HepG2 (cell line): Measurements from ENCODE around the gene ZXDC. TPM values are rescaled to one million over a fixed set of nuclear protein-coding genes. Genes with fewer than 3 reads are reported as not detected.

Source experiments
- ATAC-seq: fragments of 200-7000 bp; cut with Tn5 transposase; 3 replicates; pipeline ENCODE4 v1.9.1; 2020; ENCODE audit warnings: mild to moderate bottlenecking, moderate library complexity
- BruUV-seq: library from RNA; stranded (reverse); fragments of 400-500 nt; replicated peaks from 2 replicates; lab custom pipeline; 2021; lab: Mats Ljungman, UMichigan
- CTCF ChIA-PET: fragments of 300-600 bp; formaldehyde crosslinking; extraction: SDS; loops from one replicate; lab custom pipeline; 2021; ENCODE audit warnings: low total read pairs, inconsistent platforms, low intra/inter-chr PET ratio; lab: Yijun Ruan, JAX
- POLR2A ChIA-PET: fragments of 350-600 bp; sonication (Branson Sonifier 250); formaldehyde crosslinking; loops from one replicate; lab custom pipeline; 2020; ENCODE audit warnings: antibody characterized with exemption, inconsistent platforms; lab: Yijun Ruan, JAX
- DNase-seq: peaks from one replicate; pipeline ENCODE4 v3.0.0-alpha.2; 2015; ENCODE audit warnings: low spot score
- FAIRE-seq: peaks from 3 replicates; lab custom pipeline; 2011; peaks lifted over from hg19 to GRCh38; lab: Jason Lieb, UNC
- H2AFZ ChIP-seq: one replicate; pipeline ENCODE4 v1.6.1; 2011; ENCODE audit warnings: low read length, inconsistent platforms
- H3K27ac ChIP-seq: fragments of 300-600 bp; 3 replicates; pipeline ENCODE4 v1.8.0; 2011; ENCODE audit warnings: mixed run types, mild to moderate bottlenecking, mixed read lengths, low read length, inconsistent platforms; ENCODE audit not compliant: insufficient read depth; ENCODE audit errors: extremely low read length
- H3K27me3 ChIP-seq, 2 experiments: fragments of 200-600 bp in 1 of 2; 2 replicates in 1 of 2; 3 replicates in 1 of 2; pipeline versions ENCODE4 v1.6.0 to v1.8.0; 2011; ENCODE audit warnings: low read length in 2 of 2, mild to moderate bottlenecking in 2 of 2, moderate library complexity in 2 of 2, inconsistent platforms in 1 of 2; ENCODE audit not compliant: insufficient read depth in 2 of 2, control insufficient read depth in 1 of 2
- H3K36me3 ChIP-seq, 2 experiments: fragments of 200-600 bp in 1 of 2; replicated peaks in 1 of 2; 2 replicates in 1 of 2; 3 replicates in 1 of 2; pipeline versions ENCODE4 v1.5.1 to v1.8.0; 2011; ENCODE audit warnings: low read length in 2 of 2, inconsistent platforms in 1 of 2; ENCODE audit not compliant: insufficient read depth in 2 of 2, control insufficient read depth in 1 of 2
- H3K4me1 ChIP-seq: 2 replicates; pipeline ENCODE4 v1.5.1; 2012; ENCODE audit warnings: low read length, inconsistent platforms; ENCODE audit not compliant: insufficient read depth
- H3K4me2 ChIP-seq: 2 replicates; pipeline ENCODE4 v1.6.0; 2011; ENCODE audit warnings: low read depth, low read length, inconsistent platforms
- H3K4me3 ChIP-seq, 3 experiments: fragments of 200-600 bp in 1 of 3; sonication (generic), shearing (Covaris generic) in 1 of 3; replicated peaks in 1 of 3; 2 replicates each; pipeline ENCODE4 v1.5.1; 2011 to 2016; ENCODE audit warnings: low read length in 3 of 3, inconsistent platforms in 2 of 3, low read depth in 2 of 3, mild to moderate bottlenecking in 2 of 3, control low read depth in 1 of 3, mixed read lengths in 1 of 3; ENCODE audit not compliant: insufficient read depth in 1 of 3
- H3K79me2 ChIP-seq: one replicate; pipeline ENCODE4 v1.6.1; 2011; ENCODE audit warnings: low read length, inconsistent platforms; ENCODE audit not compliant: insufficient read depth
- H3K9ac ChIP-seq: 2 replicates; pipeline ENCODE4 v1.6.0; 2011; ENCODE audit warnings: mild to moderate bottlenecking, low read depth, low read length, inconsistent platforms; ENCODE audit not compliant: insufficient read depth
- H3K9me3 ChIP-seq: 2 replicates; pipeline ENCODE4 v1.5.1; 2012; ENCODE audit warnings: mild to moderate bottlenecking, low read length
- H4K20me1 ChIP-seq: 2 replicates; pipeline ENCODE4 v1.6.0; 2011; ENCODE audit warnings: inconsistent platforms, mild to moderate bottlenecking, low read length, moderate library complexity; ENCODE audit not compliant: insufficient read depth
- AGO2 ChIP-seq: fragments of 200-400 bp; formaldehyde crosslinking; optimal IDR thresholded peaks from 2 replicates; pipeline ENCODE3; 2017; ENCODE audit warnings: mild to moderate bottlenecking, low read depth, low read length, moderate library complexity
- RBM22 ChIP-seq: fragments of 200-400 bp; formaldehyde crosslinking; optimal IDR thresholded peaks from 2 replicates; pipeline ENCODE3; 2017; ENCODE audit warnings: mild to moderate bottlenecking, low read length, moderate library complexity
- YY1 ChIP-seq: IDR thresholded peaks from 2 replicates; pipeline ENCODE4 v1.6.1; 2011; ENCODE audit warnings: low read length, low read depth, moderate library complexity, mild to moderate bottlenecking; ENCODE audit not compliant: insufficient read depth, insufficient replicate concordance
- ZNF18 ChIP-seq: sonication (generic); formaldehyde crosslinking; IDR thresholded peaks from 2 replicates; pipeline ENCODE4 v1.8.0; 2022; ENCODE audit warnings: mild to moderate bottlenecking, missing genetic modification reagents; ENCODE audit not compliant: insufficient replicate concordance
- ZNF232 ChIP-seq: sonication (generic); formaldehyde crosslinking; IDR thresholded peaks from 2 replicates; pipeline ENCODE4 v1.4.0; 2020; ENCODE audit warnings: missing genetic modification reagents, borderline replicate concordance
- WGBS: methylation state at CpG from one replicate; pipeline ENCODE4 v1.1.6; 2017; ENCODE audit warnings: low lambda C conversion rate; 5-methylcytosine and 5-hydroxymethylcytosine counted together
- in situ Hi-C: cut with HindIII; loops from 2 replicates; pipeline ENCODE4 v1.10.0; 2017; ENCODE audit warnings: low pct_unique_long_range_greater_than_20kb; ENCODE audit not compliant: extremely low pct_ligation_motif_present
- intact Hi-C: fragments of 100-400 bp; cut with micrococcal nuclease; formaldehyde crosslinking; loops from one replicate; pipeline ENCODE4 v1.10.0; 2022; ENCODE audit not compliant: unreplicated experiment
- polyA plus RNA-seq, 8 experiments: library from polyadenylated mRNA; depleted of rRNA in 3 of 8; stranded (reverse) in 7 of 8; unstranded in 1 of 8; fragments of >200 nt; fragmentation: Illumina TruSeq in 4 of 8; extraction: Trizol in 4 of 8; gene quantifications; 2 replicates each; pipeline versions ENCODE4 v1.2.1 to v1.2.3, GENCODE V29; 2011 to 2016; ENCODE audit warnings: low read depth in 4 of 8, missing spikeins in 1 of 8, mixed read lengths in 1 of 8; ENCODE audit not compliant: insufficient read depth in 1 of 8
- total RNA-seq, 5 experiments: library from RNA; depleted of rRNA; stranded (reverse); fragments of >200 nt; fragmentation: Illumina TruSeq; extraction: Trizol; gene quantifications; 2 replicates each; pipeline ENCODE4 v1.2.3, GENCODE V29; 2016; ENCODE audit warnings: low read depth in 1 of 5
- TF ChIP-seq, protein P1 (sequence below): fragments of 450-650 bp; IDR thresholded peaks from 2 replicates; pipeline ENCODE4 v1.6.1; 2016

The ZXDC gene
- total and polyA plus RNA-seq, 2 of the 13 experiments (the other 11 are each of a cell fraction or from before 2014, with no cell fraction given), result 17.6 to 21.2 TPM

- no peak for DNase-seq
- 0 out of 2 replicates have a peak, but pooled peaks cover 6% of the 10 kb centered on the region for H4K20me1 ChIP-seq
- H3K9ac ChIP-seq, result no peak overlapping the region
- H3K4me2 ChIP-seq, result no peak overlapping the region
- H3K27ac ChIP-seq, result no peak overlapping the region
- TF ChIP-seq ZNF18 (CRISPR knock-in tag), result no peak
- TF ChIP-seq AGO2, result peak; percentile 28
- TF ChIP-seq ZNF232, result no peak
- TF ChIP-seq RBM22, result peak; percentile 42
- TF ChIP-seq, all 625 proteins: peak for 2
- in situ Hi-C loops, result no loop called here
- no peak overlapping the region for H2AFZ ChIP-seq
- POLR2A ChIA-PET, result interaction anchor here (1.4 kb wide), 1 partner anchor 25 kb away, joined by 3 read pairs; the partner anchor contains the start of gene ZXDC
- H3K4me1 ChIP-seq, result peaks cover 13% of the 10 kb centered on the region
- no peaks in the 10 kb centered on the region for H3K9me3 ChIP-seq
- H3K36me3 ChIP-seq, result peaks cover 17 to 75% of the 10 kb centered on the region in 2 experiments; a peak in 4 of 5 replicates
- CTCF ChIA-PET, result no interaction called here
- BruUV-seq, result no TSS peak
- 100% methylated on average over 1 of the region's 3 CpGs for WGBS
- ATAC-seq, result no peak
- H3K27me3 ChIP-seq, result no peaks in the 10 kb centered on the region
- peaks cover 2% of the 10 kb centered on the region for H3K79me2 ChIP-seq
- no peak overlapping the region for H3K4me3 ChIP-seq
- FAIRE-seq, result no peak
- intact Hi-C loops, result no loop called here
These were observed 24.9 kb downstream of the ZXDC start for GRCh38 chr3:126450744-126451143.

DNA sequence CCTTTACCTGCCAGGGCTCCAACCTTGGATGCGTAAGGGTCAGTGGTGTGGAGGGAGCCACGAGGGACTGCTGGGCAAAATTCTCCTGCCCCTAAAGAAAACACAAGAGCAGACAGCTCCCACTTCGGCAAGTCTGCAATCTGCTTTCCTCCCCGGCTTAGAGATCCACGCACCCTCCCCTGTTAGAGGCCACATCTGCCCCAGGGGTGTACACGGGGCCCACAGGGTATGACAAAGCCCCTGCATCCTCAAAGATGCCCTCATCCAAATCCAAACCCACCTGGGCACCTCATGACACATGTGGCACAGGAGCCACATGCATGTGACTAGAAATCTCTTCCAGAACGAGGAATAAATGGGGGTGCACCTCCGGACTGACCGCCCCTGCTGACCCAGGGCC, 25.5 kb downstream of the ZXDC start:
- no peak for DNase-seq
- Histone ChIP-seq H3K27ac (no peak overlapping the region), H3K79me2 (peaks cover 2% of the 10 kb centered on the region), H3K36me3 (peaks cover 15 to 71% of the 10 kb centered on the region in 2 experiments; a peak in 4 of 5 replicates), H3K27me3 (no peaks in the 10 kb centered on the region), H3K4me3 (no peak overlapping the region), H4K20me1 (0 out of 2 replicates have a peak, but pooled peaks cover 4% of the 10 kb centered on the region), H3K4me1 (peaks cover 17% of the 10 kb centered on the region), H3K4me2 (no peak overlapping the region), H2AFZ (no peak overlapping the region), H3K9ac (no peak overlapping the region), H3K9me3 (no peaks in the 10 kb centered on the region)
- intact Hi-C loops (no loop called here), in situ Hi-C loops (no loop called here)
- no TSS peak for BruUV-seq
- TF ChIP-seq AGO2 (peak; percentile 8), YY1 (no peak)
- TF ChIP-seq, protein P1, sequence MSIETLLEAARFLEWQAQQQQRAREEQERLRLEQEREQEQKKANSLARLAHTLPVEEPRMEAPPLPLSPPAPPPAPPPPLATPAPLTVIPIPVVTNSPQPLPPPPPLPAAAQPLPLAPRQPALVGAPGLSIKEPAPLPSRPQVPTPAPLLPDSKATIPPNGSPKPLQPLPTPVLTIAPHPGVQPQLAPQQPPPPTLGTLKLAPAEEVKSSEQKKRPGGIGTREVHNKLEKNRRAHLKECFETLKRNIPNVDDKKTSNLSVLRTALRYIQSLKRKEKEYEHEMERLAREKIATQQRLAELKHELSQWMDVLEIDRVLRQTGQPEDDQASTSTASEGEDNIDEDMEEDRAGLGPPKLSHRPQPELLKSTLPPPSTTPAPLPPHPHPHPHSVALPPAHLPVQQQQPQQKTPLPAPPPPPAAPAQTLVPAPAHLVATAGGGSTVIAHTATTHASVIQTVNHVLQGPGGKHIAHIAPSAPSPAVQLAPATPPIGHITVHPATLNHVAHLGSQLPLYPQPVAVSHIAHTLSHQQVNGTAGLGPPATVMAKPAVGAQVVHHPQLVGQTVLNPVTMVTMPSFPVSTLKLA, result peak; percentile 57
- CTCF ChIA-PET, result no interaction called here
- WGBS, result 100% methylated on average over 6 of the region's 9 CpGs
- no peak for ATAC-seq
- POLR2A ChIA-PET, result no interaction called here
- no peak for FAIRE-seq
